ENCODE measurements around the gene CEP43.

Gene CEP43

GRCh38 chr6:166988674-166989201 lies 10.5 kb upstream of the CEP43 start:
- H3K27ac ChIP-seq (ENCODE audit: low read depth in 2 of 2, low read length in 2 of 2): no peak overlapping the region
- H3K4me3 ChIP-seq (ENCODE audit: low read length in 2 of 2): no peak overlapping the region
- no peaks in the 10 kb centered on the region for H3K36me3 ChIP-seq (ENCODE audit: control insufficient read depth in 2 of 2, insufficient read depth in 2 of 2, low read length in 2 of 2)
- H3K27me3 ChIP-seq (ENCODE audit: control insufficient read depth in 2 of 2, insufficient read depth in 2 of 2, low read length in 2 of 2): no peaks in the 10 kb centered on the region
- H3K4me1 ChIP-seq (ENCODE audit: control insufficient read depth in 2 of 2, insufficient read depth in 2 of 2, low read length in 2 of 2): no peaks in the 10 kb centered on the region
- no peak overlapping the region for H3K9ac ChIP-seq (ENCODE audit: low read depth in 1 of 2, low read length in 2 of 2)
- no peaks in the 10 kb centered on the region for H3K9me3 ChIP-seq (ENCODE audit: control insufficient read depth in 2 of 2, low read length in 2 of 2)

GRCh38 chr6:166989427-166990032 lies 9.7 kb upstream of the CEP43 start:
- Histone ChIP-seq H3K4me1 (ENCODE audit: control insufficient read depth in 2 of 2, insufficient read depth in 2 of 2, low read length in 2 of 2) (no peaks in the 10 kb centered on the region), H3K4me3 (ENCODE audit: low read length in 2 of 2) (no peak overlapping the region), H3K36me3 (ENCODE audit: control insufficient read depth in 2 of 2, insufficient read depth in 2 of 2, low read length in 2 of 2) (no peaks in the 10 kb centered on the region), H3K9ac (ENCODE audit: low read depth in 1 of 2, low read length in 2 of 2) (no peak overlapping the region), H3K27me3 (ENCODE audit: control insufficient read depth in 2 of 2, insufficient read depth in 2 of 2, low read length in 2 of 2) (no peaks in the 10 kb centered on the region), H3K27ac (ENCODE audit: low read depth in 2 of 2, low read length in 2 of 2) (no peak overlapping the region), H3K9me3 (ENCODE audit: control insufficient read depth in 2 of 2, low read length in 2 of 2) (no peaks in the 10 kb centered on the region)

GRCh38 chr6:166996406-166996805 lies 2.8 kb upstream of the CEP43 start:
- Histone ChIP-seq H3K9me3 (ENCODE audit: control insufficient read depth in 2 of 2, low read length in 2 of 2) (no peaks in the 10 kb centered on the region), H3K27me3 (ENCODE audit: control insufficient read depth in 2 of 2, insufficient read depth in 2 of 2, low read length in 2 of 2) (no peaks in the 10 kb centered on the region), H3K36me3 (ENCODE audit: control insufficient read depth in 2 of 2, insufficient read depth in 2 of 2, low read length in 2 of 2) (no peaks in the 10 kb centered on the region), H3K4me3 (ENCODE audit: low read length in 2 of 2) (no peak overlapping the region), H3K4me1 (ENCODE audit: control insufficient read depth in 2 of 2, insufficient read depth in 2 of 2, low read length in 2 of 2) (peaks cover 7 to 14% of the 10 kb centered on the region in 2 donors), H3K27ac (ENCODE audit: low read depth in 2 of 2, low read length in 2 of 2) (no peak overlapping the region), H3K9ac (ENCODE audit: low read depth in 1 of 2, low read length in 2 of 2) (no peak overlapping the region)

GRCh38 chr6:166997348-166997747 lies 1.8 kb upstream of the CEP43 start:
- no peak overlapping the region for H3K9ac ChIP-seq (ENCODE audit: low read depth in 1 of 2, low read length in 2 of 2)
- peak overlapping the region; percentile 74 to 81 for H3K4me3 ChIP-seq (ENCODE audit: low read length in 2 of 2)
- no peaks in the 10 kb centered on the region for H3K9me3 ChIP-seq (ENCODE audit: control insufficient read depth in 2 of 2, low read length in 2 of 2)
- H3K4me1 ChIP-seq (ENCODE audit: control insufficient read depth in 2 of 2, insufficient read depth in 2 of 2, low read length in 2 of 2): peaks cover 7 to 14% of the 10 kb centered on the region in 2 donors
- H3K36me3 ChIP-seq (ENCODE audit: control insufficient read depth in 2 of 2, insufficient read depth in 2 of 2, low read length in 2 of 2): peaks cover 0 to 1% of the 10 kb centered on the region in 2 donors
- H3K27me3 ChIP-seq (ENCODE audit: control insufficient read depth in 2 of 2, insufficient read depth in 2 of 2, low read length in 2 of 2): no peaks in the 10 kb centered on the region
- no peak overlapping the region for H3K27ac ChIP-seq (ENCODE audit: low read depth in 2 of 2, low read length in 2 of 2)

- H3K27ac ChIP-seq (ENCODE audit: low read depth in 2 of 2, low read length in 2 of 2): no peak overlapping the region
- peak overlapping the region; percentile 74 to 81 for H3K4me3 ChIP-seq (ENCODE audit: low read length in 2 of 2)
- no peaks in the 10 kb centered on the region for H3K9me3 ChIP-seq (ENCODE audit: control insufficient read depth in 2 of 2, low read length in 2 of 2)
- peaks cover 7 to 14% of the 10 kb centered on the region in 2 donors for H3K4me1 ChIP-seq (ENCODE audit: control insufficient read depth in 2 of 2, insufficient read depth in 2 of 2, low read length in 2 of 2)
- peaks cover 0 to 4% of the 10 kb centered on the region in 2 donors for H3K36me3 ChIP-seq (ENCODE audit: control insufficient read depth in 2 of 2, insufficient read depth in 2 of 2, low read length in 2 of 2)
- no peak overlapping the region for H3K9ac ChIP-seq (ENCODE audit: low read depth in 1 of 2, low read length in 2 of 2)
- H3K27me3 ChIP-seq (ENCODE audit: control insufficient read depth in 2 of 2, insufficient read depth in 2 of 2, low read length in 2 of 2): no peaks in the 10 kb centered on the region
Observed at GRCh38 chr6:166997768-166998255, 1.4 kb upstream of the CEP43 start.

GRCh38 chr6:166998256-166999144 lies 697 bp upstream of the CEP43 start:
- Histone ChIP-seq H3K27me3 (ENCODE audit: control insufficient read depth in 2 of 2, insufficient read depth in 2 of 2, low read length in 2 of 2) (no peaks in the 10 kb centered on the region), H3K9me3 (ENCODE audit: control insufficient read depth in 2 of 2, low read length in 2 of 2) (no peaks in the 10 kb centered on the region), H3K4me1 (ENCODE audit: control insufficient read depth in 2 of 2, insufficient read depth in 2 of 2, low read length in 2 of 2) (peaks cover 7 to 14% of the 10 kb centered on the region in 2 donors), H3K9ac (ENCODE audit: low read depth in 1 of 2, low read length in 2 of 2) (peak overlapping the region; percentile 52 to 57), H3K27ac (ENCODE audit: low read depth in 2 of 2, low read length in 2 of 2) (peak overlapping the region; percentile 66 to 74), H3K36me3 (ENCODE audit: control insufficient read depth in 2 of 2, insufficient read depth in 2 of 2, low read length in 2 of 2) (peaks cover 0 to 4% of the 10 kb centered on the region in 2 donors), H3K4me3 (ENCODE audit: low read length in 2 of 2) (peak overlapping the region; percentile 74 to 81)

GRCh38 chr6:166999884-167000253 lies 672 bp downstream of the CEP43 start:
- H3K27ac ChIP-seq (ENCODE audit: low read depth in 2 of 2, low read length in 2 of 2): peak overlapping the region; percentile 66 to 74
- peak overlapping the region; percentile 60 to 74 for H3K9ac ChIP-seq (ENCODE audit: low read depth in 1 of 2, low read length in 2 of 2)
- peaks cover 7 to 14% of the 10 kb centered on the region in 2 donors for H3K4me1 ChIP-seq (ENCODE audit: control insufficient read depth in 2 of 2, insufficient read depth in 2 of 2, low read length in 2 of 2)
- peaks cover 0 to 8% of the 10 kb centered on the region in 2 donors for H3K36me3 ChIP-seq (ENCODE audit: control insufficient read depth in 2 of 2, insufficient read depth in 2 of 2, low read length in 2 of 2)
- no peaks in the 10 kb centered on the region for H3K27me3 ChIP-seq (ENCODE audit: control insufficient read depth in 2 of 2, insufficient read depth in 2 of 2, low read length in 2 of 2)
- no peaks in the 10 kb centered on the region for H3K9me3 ChIP-seq (ENCODE audit: control insufficient read depth in 2 of 2, low read length in 2 of 2)
- H3K4me3 ChIP-seq (ENCODE audit: low read length in 2 of 2): peak overlapping the region; percentile 74 to 86

- no peak overlapping the region for H3K9ac ChIP-seq (ENCODE audit: low read depth in 1 of 2, low read length in 2 of 2)
- peaks cover 7 to 14% of the 10 kb centered on the region in 2 donors for H3K4me1 ChIP-seq (ENCODE audit: control insufficient read depth in 2 of 2, insufficient read depth in 2 of 2, low read length in 2 of 2)
- no peak overlapping the region for H3K27ac ChIP-seq (ENCODE audit: low read depth in 2 of 2, low read length in 2 of 2)
- no peaks in the 10 kb centered on the region for H3K27me3 ChIP-seq (ENCODE audit: control insufficient read depth in 2 of 2, insufficient read depth in 2 of 2, low read length in 2 of 2)
- H3K36me3 ChIP-seq (ENCODE audit: control insufficient read depth in 2 of 2, insufficient read depth in 2 of 2, low read length in 2 of 2): peaks cover 6 to 13% of the 10 kb centered on the region in 2 donors
- H3K4me3 ChIP-seq (ENCODE audit: low read length in 2 of 2): peak overlapping the region in 1 of 2 donors; percentile 20
- H3K9me3 ChIP-seq (ENCODE audit: control insufficient read depth in 2 of 2, low read length in 2 of 2): no peaks in the 10 kb centered on the region
Observed at GRCh38 chr6:167000759-167001158, 1.6 kb downstream of the CEP43 start.

- H3K9me3 ChIP-seq (ENCODE audit: control insufficient read depth in 2 of 2, low read length in 2 of 2): no peaks in the 10 kb centered on the region
- H3K27ac ChIP-seq (ENCODE audit: low read depth in 2 of 2, low read length in 2 of 2): no peak overlapping the region
- peaks cover 4 to 7% of the 10 kb centered on the region in 2 donors for H3K4me1 ChIP-seq (ENCODE audit: control insufficient read depth in 2 of 2, insufficient read depth in 2 of 2, low read length in 2 of 2)
- H3K4me3 ChIP-seq (ENCODE audit: low read length in 2 of 2): no peak overlapping the region
- no peaks in the 10 kb centered on the region for H3K27me3 ChIP-seq (ENCODE audit: control insufficient read depth in 2 of 2, insufficient read depth in 2 of 2, low read length in 2 of 2)
- peaks cover 11 to 22% of the 10 kb centered on the region in 2 donors for H3K36me3 ChIP-seq (ENCODE audit: control insufficient read depth in 2 of 2, insufficient read depth in 2 of 2, low read length in 2 of 2)
- no peak overlapping the region for H3K9ac ChIP-seq (ENCODE audit: low read depth in 1 of 2, low read length in 2 of 2)
Observed at GRCh38 chr6:167005350-167006159, 6.4 kb downstream of the CEP43 start.

Data from mucosa of rectum (tissue), 2 donors.